ENCODE results near the gene TMEM143.

- TF ChIP-seq POLR2A (IDR thresholded peaks at IDR 0.05; ENCODE audit: low read depth, low read length) (no peak), MAX (IDR thresholded peaks at IDR 0.05; ENCODE audit: insufficient read depth, insufficient read length) (no peak), EZH2 (IDR thresholded peaks at IDR 0.05; ENCODE audit: borderline replicate concordance, low read depth, low read length, severe bottlenecking) (no peak), MYC (IDR thresholded peaks at IDR 0.05; ENCODE audit: low read depth, low read length) (no peak)
- TF ChIP-seq, protein P1, sequence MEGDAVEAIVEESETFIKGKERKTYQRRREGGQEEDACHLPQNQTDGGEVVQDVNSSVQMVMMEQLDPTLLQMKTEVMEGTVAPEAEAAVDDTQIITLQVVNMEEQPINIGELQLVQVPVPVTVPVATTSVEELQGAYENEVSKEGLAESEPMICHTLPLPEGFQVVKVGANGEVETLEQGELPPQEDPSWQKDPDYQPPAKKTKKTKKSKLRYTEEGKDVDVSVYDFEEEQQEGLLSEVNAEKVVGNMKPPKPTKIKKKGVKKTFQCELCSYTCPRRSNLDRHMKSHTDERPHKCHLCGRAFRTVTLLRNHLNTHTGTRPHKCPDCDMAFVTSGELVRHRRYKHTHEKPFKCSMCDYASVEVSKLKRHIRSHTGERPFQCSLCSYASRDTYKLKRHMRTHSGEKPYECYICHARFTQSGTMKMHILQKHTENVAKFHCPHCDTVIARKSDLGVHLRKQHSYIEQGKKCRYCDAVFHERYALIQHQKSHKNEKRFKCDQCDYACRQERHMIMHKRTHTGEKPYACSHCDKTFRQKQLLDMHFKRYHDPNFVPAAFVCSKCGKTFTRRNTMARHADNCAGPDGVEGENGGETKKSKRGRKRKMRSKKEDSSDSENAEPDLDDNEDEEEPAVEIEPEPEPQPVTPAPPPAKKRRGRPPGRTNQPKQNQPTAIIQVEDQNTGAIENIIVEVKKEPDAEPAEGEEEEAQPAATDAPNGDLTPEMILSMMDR (IDR thresholded peaks at IDR 0.05; ENCODE audit: extremely low read depth in 1 of 2, insufficient read depth in 1 of 2, low read depth in 1 of 2, low read length in 2 of 2) = no peak
Measured at GRCh38 chr19:48342841-48343540, 20.7 kb downstream of the TMEM143 start.
